Endodermal cell (in vitro differentiated cells): Measurements from ENCODE around the gene TSPAN15. TPM values are rescaled to one million over a fixed set of nuclear protein-coding genes. Genes with fewer than 3 reads are reported as not detected.

Experiments used
- DNase-seq: peaks from one replicate; pipeline ENCODE4 v3.0.0-alpha.2; 2017
- H3K27ac ChIP-seq: 2 replicates; pipeline ENCODE4 v1.5.1; 2013; ENCODE audit warnings: mild to moderate bottlenecking, low read depth, low read length, moderate library complexity
- H3K27me3 ChIP-seq: 2 replicates; pipeline ENCODE4 v1.6.1; 2013; ENCODE audit warnings: mild to moderate bottlenecking, low read length, moderate library complexity; ENCODE audit not compliant: insufficient read depth, control insufficient read depth, poor library complexity, severe bottlenecking
- H3K36me3 ChIP-seq: 2 replicates; pipeline ENCODE4 v1.7.0; 2013; ENCODE audit warnings: mild to moderate bottlenecking, low read length, moderate library complexity; ENCODE audit not compliant: control insufficient read depth, insufficient read depth
- H3K4me1 ChIP-seq: one replicate; pipeline ENCODE4 v1.7.0; 2013; ENCODE audit warnings: low read length; ENCODE audit not compliant: control insufficient read depth, insufficient read depth
- H3K4me3 ChIP-seq: 2 replicates; pipeline ENCODE4 v1.5.1; 2013; ENCODE audit warnings: mild to moderate bottlenecking, low read length, moderate library complexity
- H3K9ac ChIP-seq: 2 replicates; pipeline ENCODE4 v1.6.1; 2013; ENCODE audit warnings: mild to moderate bottlenecking, low read length, moderate library complexity; ENCODE audit not compliant: poor library complexity, severe bottlenecking; ENCODE audit errors: extremely low read depth
- H3K9me3 ChIP-seq: 2 replicates; pipeline ENCODE4 v1.6.1; 2013; ENCODE audit warnings: mild to moderate bottlenecking, low read length, moderate library complexity; ENCODE audit not compliant: control insufficient read depth
- H3K27ac Mint-ChIP-seq: 2 replicates; pipeline ENCODE4 v1.8.0; 2020; ENCODE audit warnings: mixed read lengths
- H3K27me3 Mint-ChIP-seq: 2 replicates; pipeline ENCODE4 v1.8.0; 2021; ENCODE audit warnings: mild to moderate bottlenecking, mixed read lengths; ENCODE audit not compliant: insufficient read depth
- H3K36me3 Mint-ChIP-seq: 2 replicates; pipeline ENCODE4 v1.8.0; 2020; ENCODE audit warnings: low read depth, mixed read lengths
- H3K4me1 Mint-ChIP-seq: 2 replicates; pipeline ENCODE4 v1.8.0; 2020; ENCODE audit warnings: mixed read lengths
- H3K4me3 Mint-ChIP-seq: 2 replicates; pipeline ENCODE4 v1.8.0; 2020; ENCODE audit warnings: mild to moderate bottlenecking, moderate library complexity, mixed read lengths
- H3K9me3 Mint-ChIP-seq: 2 replicates; pipeline ENCODE4 v1.8.0; 2020; ENCODE audit warnings: mild to moderate bottlenecking, mixed read lengths
- CTCF ChIP-seq: fragments of 200-600 bp; sonication (generic); conservative IDR thresholded peaks from 2 replicates; pipeline ENCODE4 v1.5.0; 2021; ENCODE audit warnings: antibody characterized with exemption, mild to moderate bottlenecking
- WGBS, 2 experiments: methylation state at CpG; one replicate each; pipeline versions ENCODE4 v1.1.5 to v1.1.7; 2013; ENCODE audit warnings: missing lambda C conversion rate in 2 of 2, mixed read lengths in 1 of 2; ENCODE audit not compliant: insufficient coverage in 1 of 2, insufficient read length in 1 of 2; 5-methylcytosine and 5-hydroxymethylcytosine counted together
- total RNA-seq, 2 donors: library from RNA; stranded (reverse); fragmentation: NEBNext Ultra II Directional in 1 of 2; extraction: Animal tissue kit (Norgen Biotek cat#: 25700) in 1 of 2; gene quantifications; 2 replicates in 1 of 2; 3 replicates in 1 of 2; pipeline ENCODE4 v1.2.1, GENCODE V29; 2021

TSPAN15 gene
- total RNA-seq, 2 donors from 2014 or later, result 10.1 to 15.8 TPM

- 84 to 85% methylated on average over 4 to 6 of the region's 6 CpGs for WGBS, 2 experiments
- H3K4me3 ChIP-seq, result no peak overlapping the region
Observed at GRCh38 chr10:69452676-69453415, 1.6 kb downstream of the TSPAN15 start.

GRCh38 chr10:69453795-69454194 lies 2.5 kb downstream of the TSPAN15 start:
- Mint-ChIP-seq H3K27ac (no peak overlapping the region), H3K4me3 (no peak overlapping the region), H3K36me3 (peaks cover 2% of the 10 kb centered on the region), H3K9me3 (no peaks in the 10 kb centered on the region), H3K4me1 (peaks cover 8% of the 10 kb centered on the region), H3K27me3 (peaks cover 40% of the 10 kb centered on the region)
- Histone ChIP-seq H3K27ac (no peak overlapping the region), H3K27me3 (peaks cover 27% of the 10 kb centered on the region), H3K9ac (no peak overlapping the region), H3K4me3 (no peak overlapping the region), H3K9me3 (no peaks in the 10 kb centered on the region), H3K36me3 (no peaks in the 10 kb centered on the region), H3K4me1 (peaks cover 2% of the 10 kb centered on the region)
- DNase-seq, result no peak
- TF ChIP-seq CTCF, result no peak

More at GRCh38 chr10:69452676-69453415, 1.6 kb downstream of the TSPAN15 start:
- no peak for TF ChIP-seq CTCF
- no peak for DNase-seq
- Histone ChIP-seq H3K27ac (no peak overlapping the region), H3K36me3 (no peaks in the 10 kb centered on the region), H3K9ac (no peak overlapping the region), H3K9me3 (no peaks in the 10 kb centered on the region), H3K27me3 (peaks cover 27% of the 10 kb centered on the region), H3K4me1 (no peaks in the 10 kb centered on the region)
- H3K9me3 Mint-ChIP-seq, result no peaks in the 10 kb centered on the region
- H3K27ac Mint-ChIP-seq, result no peak overlapping the region
- H3K27me3 Mint-ChIP-seq, result peaks cover 48% of the 10 kb centered on the region
- peak overlapping the region; percentile 72 for H3K4me3 Mint-ChIP-seq
- H3K36me3 Mint-ChIP-seq, result peaks cover 2% of the 10 kb centered on the region
- H3K4me1 Mint-ChIP-seq, result peaks cover 8% of the 10 kb centered on the region

GRCh38 chr10:69455006-69455763 lies 3.9 kb downstream of the TSPAN15 start:
- Histone ChIP-seq H3K36me3 (no peaks in the 10 kb centered on the region), H3K4me3 (no peak overlapping the region), H3K9ac (no peak overlapping the region), H3K27ac (no peak overlapping the region), H3K27me3 (peaks cover 27% of the 10 kb centered on the region), H3K9me3 (no peaks in the 10 kb centered on the region), H3K4me1 (peaks cover 2% of the 10 kb centered on the region)
- Mint-ChIP-seq H3K4me3 (no peak overlapping the region), H3K36me3 (peaks cover 2% of the 10 kb centered on the region), H3K9me3 (no peaks in the 10 kb centered on the region), H3K4me1 (peaks cover 4% of the 10 kb centered on the region), H3K27ac (no peak overlapping the region), H3K27me3 (peaks cover 30% of the 10 kb centered on the region)
- WGBS, 2 experiments, result 80 to 88% methylated on average over 7 to 9 of the region's 10 CpGs
- no peak for TF ChIP-seq CTCF
- no peak for DNase-seq
